Measurements from ENCODE around the gene EPHB1. TPM values are rescaled to one million over a fixed set of nuclear protein-coding genes. Genes with fewer than 3 reads are reported as not detected.

Gene EPHB1
- total RNA-seq, 1 experiment from 2014 or later = 0.86 TPM

GRCh38 chr3:135000465-135000864 is 205.4 kb downstream of the EPHB1 start:
- POLR2A ChIA-PET = no interaction called here
- Histone ChIP-seq H3K9me2 (ENCODE audit: insufficient read depth) (no peaks in the 10 kb centered on the region), H3K4me1 (ENCODE audit: control insufficient read depth in 1 of 2, insufficient read depth in 2 of 2, low read length in 2 of 2) (no peaks in the 10 kb centered on the region), H2AFZ (ENCODE audit: low read depth, low read length, poor library complexity, severe bottlenecking) (no peak overlapping the region), H3K27me3 (ENCODE audit: insufficient read depth, low read length) (peaks cover 44% of the 10 kb centered on the region), H3K4me3 (replicated peaks in 1 of 2; ENCODE audit: low read depth in 1 of 2, low read length in 2 of 2) (no peak overlapping the region), H3K4me2 (ENCODE audit: low read length) (no peak overlapping the region), H3K79me2 (ENCODE audit: insufficient read depth, low read length) (no peaks in the 10 kb centered on the region), H3K27ac (ENCODE audit: low read depth, low read length) (no peak overlapping the region), H4K20me1 (ENCODE audit: insufficient read depth) (no peaks in the 10 kb centered on the region; the same call in 1 of the 2 replicates), H3K9me3 (ENCODE audit: control insufficient read depth in 1 of 2, insufficient read depth in 1 of 2, low read depth in 1 of 2, low read length in 2 of 2) (no peaks in the 10 kb centered on the region), H3K36me3 (ENCODE audit: control insufficient read depth in 1 of 2, insufficient read depth in 2 of 2, low read length in 2 of 2) (no peaks in the 10 kb centered on the region), H3K9ac (ENCODE audit: low read length) (no peak overlapping the region)
- CTCF ChIA-PET = no interaction called here
- RAD21 ChIA-PET (ENCODE audit: low non-redundant PET in 1 of 2, low total read pairs in 2 of 2, uncharacterized antibody in 2 of 2, unreplicated experiment in 2 of 2) = no interaction called here
- BruUV-seq (replicated peaks) = no TSS peak
- intact Hi-C loops (cut with micrococcal nuclease) = no loop called here
- DNase-seq (ENCODE audit: low read depth, low spot score) (no peak), ATAC-seq (no peak)
- TF ChIP-seq ZFX (IDR thresholded peaks at IDR 0.05) (no peak), CTCF (IDR thresholded peaks at IDR 0.05 in 2 of 3, conservative IDR thresholded peaks at IDR 0.05 in 1 of 3; ENCODE audit: borderline replicate concordance in 1 of 3, insufficient read depth in 1 of 3, low read depth in 2 of 3, low read length in 2 of 3) (no peak), ZBTB33 (IDR thresholded peaks at IDR 0.05; ENCODE audit: extremely low read depth, insufficient replicate concordance, low read length) (no peak), ELF1 (IDR thresholded peaks at IDR 0.05; ENCODE audit: borderline replicate concordance, low read depth) (no peak), REST (IDR thresholded peaks at IDR 0.05; ENCODE audit: low read depth) (no peak), EZH2 (IDR thresholded peaks at IDR 0.05) (no peak), EZH2phosphoT487 (IDR thresholded peaks at IDR 0.05; ENCODE audit: borderline replicate concordance) (no peak), CEBPB (IDR thresholded peaks at IDR 0.05; ENCODE audit: low read depth) (no peak), MAX (IDR thresholded peaks at IDR 0.05) (no peak), CBX3 (IDR thresholded peaks at IDR 0.05; ENCODE audit: low read depth) (no peak), SIN3A (IDR thresholded peaks at IDR 0.05; ENCODE audit: low read depth) (no peak), SRF (IDR thresholded peaks at IDR 0.05; ENCODE audit: low read depth) (no peak), POLR2AphosphoS5 (IDR thresholded peaks at IDR 0.05; ENCODE audit: low read depth, low read length) (no peak), EGR1 (IDR thresholded peaks at IDR 0.05; ENCODE audit: low read depth) (no peak), SP1 (IDR thresholded peaks at IDR 0.05; ENCODE audit: low read depth) (no peak), POLR2A (IDR thresholded peaks at IDR 0.05; ENCODE audit: borderline replicate concordance, extremely low read depth, insufficient read depth, insufficient read length) (no peak), ZNF274 (IDR thresholded peaks at IDR 0.05; ENCODE audit: low read depth, low read length) (no peak)

Measured in HCT116 (cell line).